ENCODE data around the gene RAMP1.

DNA sequence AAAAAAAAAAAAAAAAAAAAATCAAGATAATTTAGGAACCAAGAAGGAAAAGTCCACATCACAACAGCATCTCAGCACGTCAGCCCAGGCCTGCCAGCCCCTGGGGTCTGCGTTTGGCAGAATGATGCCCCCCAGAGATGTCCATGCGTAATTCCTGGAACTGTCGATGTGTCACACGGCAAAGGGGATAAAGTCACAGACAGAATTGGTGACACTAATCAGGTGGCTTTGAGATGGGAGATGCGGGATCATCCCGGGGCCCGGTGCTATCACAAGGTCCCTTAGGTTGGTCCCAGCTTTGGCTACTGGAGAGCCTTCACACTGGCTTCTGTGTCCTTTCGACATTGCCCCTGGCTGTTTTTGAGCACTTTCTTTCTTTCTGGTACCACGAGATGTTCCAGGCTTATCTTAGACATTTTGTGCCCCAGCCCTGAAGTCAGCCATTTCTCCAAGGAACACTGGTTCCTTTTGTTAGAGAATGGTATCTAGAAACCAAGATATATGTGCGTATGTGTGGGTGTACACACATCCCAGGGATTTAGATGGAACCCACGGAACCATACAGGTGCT lies 20.7 kb downstream of the RAMP1 start:
- no peak for TF ChIP-seq EZH2phosphoT487 (IDR thresholded peaks at IDR 0.05; ENCODE audit: borderline replicate concordance)
- TF ChIP-seq EZH2 (IDR thresholded peaks at IDR 0.05) = no peak
- TF ChIP-seq, protein P1, sequence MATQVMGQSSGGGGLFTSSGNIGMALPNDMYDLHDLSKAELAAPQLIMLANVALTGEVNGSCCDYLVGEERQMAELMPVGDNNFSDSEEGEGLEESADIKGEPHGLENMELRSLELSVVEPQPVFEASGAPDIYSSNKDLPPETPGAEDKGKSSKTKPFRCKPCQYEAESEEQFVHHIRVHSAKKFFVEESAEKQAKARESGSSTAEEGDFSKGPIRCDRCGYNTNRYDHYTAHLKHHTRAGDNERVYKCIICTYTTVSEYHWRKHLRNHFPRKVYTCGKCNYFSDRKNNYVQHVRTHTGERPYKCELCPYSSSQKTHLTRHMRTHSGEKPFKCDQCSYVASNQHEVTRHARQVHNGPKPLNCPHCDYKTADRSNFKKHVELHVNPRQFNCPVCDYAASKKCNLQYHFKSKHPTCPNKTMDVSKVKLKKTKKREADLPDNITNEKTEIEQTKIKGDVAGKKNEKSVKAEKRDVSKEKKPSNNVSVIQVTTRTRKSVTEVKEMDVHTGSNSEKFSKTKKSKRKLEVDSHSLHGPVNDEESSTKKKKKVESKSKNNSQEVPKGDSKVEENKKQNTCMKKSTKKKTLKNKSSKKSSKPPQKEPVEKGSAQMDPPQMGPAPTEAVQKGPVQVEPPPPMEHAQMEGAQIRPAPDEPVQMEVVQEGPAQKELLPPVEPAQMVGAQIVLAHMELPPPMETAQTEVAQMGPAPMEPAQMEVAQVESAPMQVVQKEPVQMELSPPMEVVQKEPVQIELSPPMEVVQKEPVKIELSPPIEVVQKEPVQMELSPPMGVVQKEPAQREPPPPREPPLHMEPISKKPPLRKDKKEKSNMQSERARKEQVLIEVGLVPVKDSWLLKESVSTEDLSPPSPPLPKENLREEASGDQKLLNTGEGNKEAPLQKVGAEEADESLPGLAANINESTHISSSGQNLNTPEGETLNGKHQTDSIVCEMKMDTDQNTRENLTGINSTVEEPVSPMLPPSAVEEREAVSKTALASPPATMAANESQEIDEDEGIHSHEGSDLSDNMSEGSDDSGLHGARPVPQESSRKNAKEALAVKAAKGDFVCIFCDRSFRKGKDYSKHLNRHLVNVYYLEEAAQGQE (IDR thresholded peaks at IDR 0.05; ENCODE audit: low read depth) = no peak
- TF ChIP-seq, protein P2, sequence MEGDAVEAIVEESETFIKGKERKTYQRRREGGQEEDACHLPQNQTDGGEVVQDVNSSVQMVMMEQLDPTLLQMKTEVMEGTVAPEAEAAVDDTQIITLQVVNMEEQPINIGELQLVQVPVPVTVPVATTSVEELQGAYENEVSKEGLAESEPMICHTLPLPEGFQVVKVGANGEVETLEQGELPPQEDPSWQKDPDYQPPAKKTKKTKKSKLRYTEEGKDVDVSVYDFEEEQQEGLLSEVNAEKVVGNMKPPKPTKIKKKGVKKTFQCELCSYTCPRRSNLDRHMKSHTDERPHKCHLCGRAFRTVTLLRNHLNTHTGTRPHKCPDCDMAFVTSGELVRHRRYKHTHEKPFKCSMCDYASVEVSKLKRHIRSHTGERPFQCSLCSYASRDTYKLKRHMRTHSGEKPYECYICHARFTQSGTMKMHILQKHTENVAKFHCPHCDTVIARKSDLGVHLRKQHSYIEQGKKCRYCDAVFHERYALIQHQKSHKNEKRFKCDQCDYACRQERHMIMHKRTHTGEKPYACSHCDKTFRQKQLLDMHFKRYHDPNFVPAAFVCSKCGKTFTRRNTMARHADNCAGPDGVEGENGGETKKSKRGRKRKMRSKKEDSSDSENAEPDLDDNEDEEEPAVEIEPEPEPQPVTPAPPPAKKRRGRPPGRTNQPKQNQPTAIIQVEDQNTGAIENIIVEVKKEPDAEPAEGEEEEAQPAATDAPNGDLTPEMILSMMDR (IDR thresholded peaks at IDR 0.05 in 2 of 3, conservative IDR thresholded peaks at IDR 0.05 in 1 of 3; ENCODE audit: borderline replicate concordance in 1 of 3, insufficient read depth in 1 of 3, low read depth in 2 of 3, low read length in 2 of 3) = no peak
- no peak for TF ChIP-seq POLR2A (IDR thresholded peaks at IDR 0.05; ENCODE audit: borderline replicate concordance, extremely low read depth, insufficient read depth, insufficient read length)
- no peak for TF ChIP-seq POLR2AphosphoS5 (IDR thresholded peaks at IDR 0.05; ENCODE audit: low read depth, low read length)
- TF ChIP-seq, protein P3, sequence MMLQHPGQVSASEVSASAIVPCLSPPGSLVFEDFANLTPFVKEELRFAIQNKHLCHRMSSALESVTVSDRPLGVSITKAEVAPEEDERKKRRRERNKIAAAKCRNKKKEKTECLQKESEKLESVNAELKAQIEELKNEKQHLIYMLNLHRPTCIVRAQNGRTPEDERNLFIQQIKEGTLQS (IDR thresholded peaks at IDR 0.05) = no peak
- TF ChIP-seq RAD21 (IDR thresholded peaks at IDR 0.05; ENCODE audit: low read depth) = no peak
